ENCODE data around the gene TEX10.

Gene TEX10

GRCh38 chr9:100285601-100286000 is 67.1 kb downstream of the TEX10 start:
- TF ChIP-seq CTCF (IDR thresholded peaks at IDR 0.05): no peak
- no peak for TF ChIP-seq ZFX (IDR thresholded peaks at IDR 0.05; ENCODE audit: borderline replicate concordance)
- no peak overlapping the region for H3K27ac ChIP-seq

DNA sequence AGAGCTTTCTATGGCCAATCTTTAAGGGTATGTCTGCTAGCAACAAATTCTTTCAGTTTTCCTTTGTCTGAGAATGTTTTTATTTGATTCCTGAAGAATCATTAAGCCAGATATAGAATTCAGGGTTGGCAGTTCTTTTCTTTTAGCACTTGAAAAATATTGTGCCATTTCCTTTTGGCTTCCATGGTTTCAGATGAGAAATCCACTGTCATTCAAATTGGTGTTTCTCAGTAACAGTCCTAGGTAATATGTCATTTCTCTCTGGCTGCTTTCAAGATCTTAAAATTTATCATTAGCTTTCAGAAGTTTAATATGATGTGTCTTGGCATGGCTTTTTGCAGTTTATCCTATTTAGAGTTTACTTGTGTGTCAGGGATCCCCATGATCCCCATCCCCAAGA is 67.7 kb downstream of the TEX10 start:
- H3K27ac ChIP-seq: no peak overlapping the region
- no peak for TF ChIP-seq CTCF (IDR thresholded peaks at IDR 0.05)
- TF ChIP-seq ZFX (IDR thresholded peaks at IDR 0.05; ENCODE audit: borderline replicate concordance): no peak

DNA sequence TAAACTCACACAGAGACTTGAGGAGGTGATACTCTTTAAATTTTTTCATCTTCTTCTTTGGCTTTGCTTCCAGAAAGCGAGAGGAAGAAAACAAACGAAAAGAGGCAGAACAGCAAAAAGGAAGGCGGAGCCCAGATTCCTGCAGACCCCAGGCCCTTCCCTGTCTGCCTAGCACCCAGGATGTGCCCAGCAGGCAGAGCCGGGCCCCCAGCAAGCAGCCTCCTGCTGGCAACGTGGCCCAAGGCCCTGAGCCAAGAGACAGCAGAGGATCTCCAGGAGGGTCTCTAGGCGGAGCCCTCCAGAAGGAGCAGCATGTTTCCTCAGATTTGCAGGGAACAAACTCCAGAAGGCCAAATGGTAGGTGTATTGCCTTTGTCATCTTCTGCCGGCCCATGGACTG is 68.5 kb downstream of the TEX10 start:
- no peak overlapping the region for H3K27ac ChIP-seq
- no peak for TF ChIP-seq ZFX (IDR thresholded peaks at IDR 0.05; ENCODE audit: borderline replicate concordance)
- no peak for TF ChIP-seq CTCF (IDR thresholded peaks at IDR 0.05)

DNA sequence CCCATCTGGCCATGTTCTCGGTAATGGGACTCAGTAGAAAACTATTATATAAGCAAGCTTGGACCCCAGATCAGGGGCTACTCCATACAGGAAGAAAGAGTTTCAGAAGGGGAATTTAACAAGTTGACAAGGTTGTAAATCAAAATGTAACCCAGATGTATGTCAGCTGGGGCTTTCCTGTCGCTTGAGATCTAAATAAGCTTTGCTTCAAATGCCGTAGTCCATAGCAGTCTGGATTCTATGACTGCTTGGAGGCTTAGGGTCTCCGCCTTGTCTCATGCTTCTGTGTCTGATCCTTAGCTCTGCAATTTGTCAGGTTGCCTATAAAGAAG is 70.4 kb downstream of the TEX10 start:
- H3K27ac ChIP-seq: no peak overlapping the region
- TF ChIP-seq CTCF (IDR thresholded peaks at IDR 0.05) (no peak), ZFX (IDR thresholded peaks at IDR 0.05; ENCODE audit: borderline replicate concordance) (no peak)

GRCh38 chr9:100281676-100282387 is 70.9 kb downstream of the TEX10 start:
- no peak overlapping the region for H3K27ac ChIP-seq

GRCh38 chr9:100281066-100281465 is 71.7 kb downstream of the TEX10 start:
- TF ChIP-seq CTCF (IDR thresholded peaks at IDR 0.05): no peak
- TF ChIP-seq ZFX (IDR thresholded peaks at IDR 0.05; ENCODE audit: borderline replicate concordance): no peak
- H3K27ac ChIP-seq: no peak overlapping the region

More at GRCh38 chr9:100281676-100282387, 70.9 kb downstream of the TEX10 start:
- TF ChIP-seq ZFX (IDR thresholded peaks at IDR 0.05; ENCODE audit: borderline replicate concordance): no peak
- TF ChIP-seq CTCF (IDR thresholded peaks at IDR 0.05): no peak

DNA sequence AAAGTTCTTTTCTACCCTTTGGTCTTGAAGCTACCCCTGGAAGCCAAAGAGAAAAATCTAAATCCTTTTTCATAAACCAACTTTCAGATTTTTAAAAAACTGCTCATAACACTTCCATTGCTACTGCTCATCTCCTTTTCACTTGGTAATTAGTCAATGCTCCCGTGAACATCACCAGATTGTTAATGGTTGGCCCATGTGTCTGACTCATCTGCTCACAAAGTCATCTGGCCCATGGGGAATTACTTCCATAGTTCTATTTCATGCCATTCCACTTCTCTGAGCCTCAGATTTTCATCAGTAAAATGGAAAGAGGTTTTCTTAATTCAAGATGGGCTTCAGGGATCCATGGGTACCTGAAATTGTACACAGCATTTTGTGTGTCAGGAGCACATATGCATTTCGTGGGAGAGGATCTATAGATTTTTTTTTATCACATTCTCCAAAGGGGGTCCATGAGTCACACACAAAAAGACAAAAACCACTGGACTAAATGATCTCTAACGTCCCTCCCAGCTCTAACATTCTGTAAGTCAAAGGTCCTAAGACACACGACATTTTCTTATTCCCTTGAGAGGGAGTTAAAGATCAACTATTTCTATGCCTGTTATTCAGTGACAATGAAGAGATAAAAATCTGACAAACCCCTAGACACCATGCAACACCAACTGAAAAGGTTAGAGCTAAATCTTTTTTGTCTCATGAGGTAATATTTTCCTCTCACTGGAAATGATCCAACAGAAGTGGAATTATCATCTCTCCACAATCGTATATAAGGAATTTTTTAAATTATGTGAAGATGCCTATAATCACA is 75.4 kb downstream of the TEX10 start:
- no peak overlapping the region for H3K27ac ChIP-seq
- no peak for TF ChIP-seq ZFX (IDR thresholded peaks at IDR 0.05; ENCODE audit: borderline replicate concordance)

All from 22Rv1 (cell line).